ENCODE data around the gene CTU2. TPM values are rescaled to one million over a fixed set of nuclear protein-coding genes. Genes with fewer than 3 reads are reported as not detected.

The CTU2 gene
- total and polyA plus RNA-seq, 2 of the 8 experiments (the other 6 are each of a cell fraction or from before 2014, with no cell fraction given): 32.7 to 42.9 TPM

- TF ChIP-seq CBX5 (IDR thresholded peaks at IDR 0.05; ENCODE audit: low read depth, low read length): no peak
- no peak for TF ChIP-seq KDM4A (IDR thresholded peaks at IDR 0.05; ENCODE audit: low read depth, low read length, severe bottlenecking)
Measured at GRCh38 chr16:88661468-88661867, 44.8 kb upstream of the CTU2 start (continued).

All from H1 (cell line).